NCI-H187 (cell line): ENCODE measurements around the gene RBP3.

Experiments
- DNase-seq, 2 experiments: peaks; one replicate each; lab custom pipeline; 2025; lab: John Stamatoyannopoulos, UW

The RBP3 gene

DNA sequence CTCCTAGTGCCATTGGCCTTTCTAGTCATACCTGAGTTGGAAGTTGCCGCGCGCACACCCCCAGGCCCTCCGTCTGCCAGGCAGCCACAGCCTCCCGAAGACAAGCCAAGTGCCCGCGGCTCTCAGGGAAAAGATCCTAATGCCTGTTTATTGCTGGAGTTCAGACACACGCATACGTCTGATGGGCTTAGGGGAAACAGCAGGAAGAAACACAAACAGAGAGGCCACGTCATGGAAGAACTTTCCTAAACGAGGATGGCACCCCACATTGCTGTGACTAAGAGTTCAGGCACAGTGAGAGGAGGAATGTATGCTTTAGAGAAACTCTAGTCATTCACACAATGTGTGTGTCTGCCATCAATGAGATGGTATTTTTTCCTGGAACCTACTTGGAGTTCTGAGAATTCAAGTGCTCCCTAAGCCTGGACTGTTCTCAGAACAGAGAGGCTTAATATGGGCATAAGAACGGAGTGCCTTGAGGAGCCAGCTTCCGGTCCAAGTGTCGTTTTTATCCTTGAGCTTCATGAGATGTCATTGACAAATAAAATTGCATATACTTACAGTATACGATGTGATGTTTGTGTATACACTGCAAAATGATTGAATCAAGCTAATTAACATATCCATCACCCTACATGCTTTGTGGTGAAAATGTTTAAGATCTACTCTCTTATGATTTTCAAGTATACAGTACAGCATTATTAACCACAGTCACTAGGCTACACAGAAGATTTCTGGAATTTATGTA, 11.6 kb upstream of the RBP3 start:
- no peak for DNase-seq

DNA sequence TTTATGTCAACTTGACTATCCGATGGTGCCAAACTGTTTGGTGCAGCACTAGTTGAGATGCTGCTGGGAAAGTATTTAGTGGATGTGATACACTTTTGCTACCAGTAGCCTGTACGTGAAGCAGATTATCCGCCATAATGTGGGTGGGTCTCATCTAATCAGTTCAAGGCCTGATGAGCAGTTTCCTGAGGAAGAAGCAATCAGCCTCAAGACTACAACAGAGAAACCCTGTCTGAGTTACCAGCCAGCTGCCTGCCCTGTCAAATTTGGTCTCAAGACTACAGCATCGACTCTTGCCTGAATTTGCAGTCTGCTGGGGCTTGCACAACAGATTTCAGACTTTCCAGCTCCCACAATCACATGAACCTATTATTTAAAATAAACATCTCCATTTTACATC, 10.9 kb upstream of the RBP3 start:
- DNase-seq: no peak

DNA sequence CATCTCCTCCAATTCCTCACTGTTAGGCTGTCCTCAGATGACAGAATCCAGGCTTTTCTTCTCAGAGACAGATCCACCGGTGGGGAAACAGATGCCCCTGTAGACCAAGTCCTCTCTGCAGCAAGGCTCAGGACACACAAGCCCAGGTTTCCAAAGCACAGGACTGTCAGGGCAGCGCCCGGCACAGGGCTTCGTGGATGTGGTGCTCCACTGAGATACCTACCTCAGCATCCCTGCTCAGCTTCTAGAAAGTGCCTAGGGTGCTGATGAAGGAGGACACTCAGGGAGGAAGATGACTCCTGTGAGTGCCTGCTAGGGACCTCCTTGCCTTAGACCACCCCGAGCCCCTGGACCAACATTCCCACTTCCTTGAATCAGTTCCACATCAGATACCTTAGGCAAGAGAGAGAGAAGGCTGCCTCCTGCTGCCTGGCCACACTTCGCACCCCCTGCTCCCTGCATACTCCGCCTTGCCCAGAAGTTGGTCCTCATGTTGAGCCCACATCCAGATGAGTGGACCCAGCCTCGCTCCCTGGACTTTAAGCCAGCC, 8.9 kb upstream of the RBP3 start:
- DNase-seq: no peak

DNA sequence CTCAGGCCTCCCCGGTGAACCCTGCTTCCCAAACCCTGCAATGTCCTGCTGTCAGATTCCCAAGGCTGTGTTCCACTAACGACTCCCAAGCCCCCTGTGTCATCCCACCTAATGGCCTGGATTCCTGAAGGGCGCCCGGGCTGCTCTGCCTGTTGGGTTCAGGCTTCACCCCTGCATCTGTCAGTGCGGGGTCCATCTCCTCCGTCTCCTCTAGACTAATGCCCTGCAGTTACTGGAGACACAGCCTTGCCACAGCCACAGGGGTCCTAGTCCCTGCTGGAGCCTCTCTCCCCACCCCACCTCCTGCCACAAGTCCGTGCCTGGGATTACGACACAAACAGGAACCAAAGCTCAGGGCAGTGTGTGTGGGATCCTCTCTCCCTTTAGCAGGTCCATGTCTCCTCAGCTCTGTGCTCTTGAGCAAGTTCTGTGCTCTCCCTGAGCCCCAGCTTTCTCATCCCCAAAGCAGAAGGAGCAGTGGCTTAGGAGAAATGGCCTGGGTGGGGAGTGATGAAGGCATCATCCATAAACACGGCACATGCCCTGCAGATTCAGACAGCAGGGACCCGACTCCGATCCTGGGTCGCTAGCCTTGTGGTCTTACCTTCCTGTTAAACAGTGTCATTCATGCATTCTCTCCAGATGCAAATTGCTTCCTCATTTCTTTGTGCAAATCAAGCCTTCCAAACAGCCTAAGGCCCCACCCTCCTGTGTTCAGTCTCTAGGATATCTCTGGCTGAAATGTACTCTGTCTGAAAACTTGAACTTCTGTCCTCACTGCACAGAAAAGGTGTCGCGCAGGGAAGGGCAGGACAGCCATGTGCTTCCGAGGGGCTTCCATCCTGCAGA, 8.2 kb upstream of the RBP3 start:
- DNase-seq: no peak

DNA sequence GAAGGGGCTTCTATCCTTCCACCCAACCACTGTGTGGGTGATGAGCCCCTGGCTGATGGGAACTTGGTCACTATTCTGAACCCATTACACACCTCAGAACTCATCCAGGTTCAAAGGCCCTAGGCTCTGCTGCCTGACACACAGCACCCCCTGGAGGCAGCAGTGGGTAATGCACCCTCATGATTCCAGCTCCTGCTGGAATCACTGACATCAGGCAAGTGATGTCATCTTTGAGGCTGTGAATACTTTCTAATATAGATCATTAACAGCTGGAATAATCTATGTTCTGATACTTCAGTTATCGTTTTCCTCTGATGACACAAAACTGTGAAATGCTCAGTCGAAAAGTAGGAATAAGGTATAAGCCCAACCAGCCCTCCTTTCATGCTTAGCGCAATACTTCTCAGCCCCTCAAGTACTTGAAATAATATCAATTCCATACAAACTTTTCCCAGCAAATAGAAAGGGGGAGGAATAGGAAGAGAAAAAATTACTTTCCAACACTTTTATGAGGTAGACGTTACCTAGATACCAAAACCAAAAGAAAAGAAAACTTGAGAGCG, 7.5 kb upstream of the RBP3 start:
- DNase-seq: peak in 1 of 2 experiments; percentile 2

DNA sequence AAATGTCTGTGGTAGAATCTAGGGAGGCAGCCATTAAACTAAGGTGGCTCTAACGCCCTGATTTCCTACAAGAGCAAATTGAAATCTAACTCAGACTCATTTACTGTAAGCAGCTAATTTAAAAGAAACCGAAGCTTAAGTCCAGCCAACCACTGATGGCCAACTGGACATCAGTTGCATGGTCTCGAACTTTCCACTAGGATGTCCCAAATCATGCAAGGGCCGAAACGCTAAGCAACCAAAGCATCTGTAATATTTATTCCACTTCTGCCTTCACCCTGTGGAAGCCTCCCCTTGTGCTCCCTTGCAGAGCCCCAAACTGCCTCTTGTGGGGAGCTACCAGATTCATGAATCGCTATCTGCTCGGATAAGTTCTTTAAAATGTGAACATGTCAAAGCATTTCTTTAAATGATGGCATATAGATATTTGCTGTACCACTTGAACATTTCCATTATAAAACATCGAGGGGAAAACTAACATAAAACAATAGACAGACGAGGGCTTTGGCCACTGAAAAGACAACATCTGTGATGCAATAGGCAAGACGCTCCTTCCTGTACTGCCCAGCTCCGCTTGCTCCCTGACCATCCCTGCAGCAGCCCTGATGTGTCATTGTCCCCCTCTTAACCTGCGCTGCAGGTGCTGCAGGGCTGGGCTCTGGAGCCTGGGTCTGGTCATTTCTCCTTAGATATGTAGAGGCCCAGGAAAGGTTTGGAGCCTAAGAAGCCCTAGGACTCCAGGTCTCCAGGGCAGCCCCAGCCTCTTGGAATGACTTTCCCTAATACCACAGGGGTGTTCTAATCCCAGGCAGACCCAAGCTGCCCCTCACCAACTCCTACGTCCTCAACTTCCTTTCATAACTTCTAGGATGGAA, 2.9 kb upstream of the RBP3 start:
- DNase-seq: no peak

DNA sequence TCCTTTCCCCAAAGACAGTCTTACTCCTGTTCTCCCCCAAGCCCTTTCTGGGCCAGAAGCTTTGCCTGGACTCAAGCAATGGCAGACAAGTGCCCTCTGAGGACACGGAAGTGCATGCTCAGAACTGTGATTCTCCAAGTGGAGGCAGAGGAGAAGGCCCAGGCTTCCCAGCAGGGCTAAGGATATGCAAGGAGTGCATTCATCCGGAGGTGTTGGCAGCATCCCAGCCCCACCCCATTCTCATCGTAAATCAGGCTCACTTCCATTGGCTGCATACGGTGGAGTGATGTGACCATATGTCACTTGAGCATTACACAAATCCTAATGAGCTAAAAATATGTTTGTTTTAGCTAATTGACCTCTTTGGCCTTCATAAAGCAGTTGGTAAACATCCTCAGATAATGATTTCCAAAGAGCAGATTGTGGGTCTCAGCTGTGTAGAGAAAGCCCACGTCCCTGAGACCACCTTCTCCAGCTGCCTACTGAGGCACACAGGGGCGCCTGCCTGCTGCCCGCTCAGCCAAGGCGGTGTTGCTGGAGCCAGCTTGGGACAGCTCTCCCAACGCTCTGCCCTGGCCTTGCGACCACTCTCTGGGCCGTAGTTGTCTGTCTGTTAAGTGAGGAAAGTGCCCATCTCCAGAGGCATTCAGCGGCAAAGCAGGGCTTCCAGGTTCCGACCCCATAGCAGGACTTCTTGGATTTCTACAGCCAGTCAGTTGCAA, 1.4 kb upstream of the RBP3 start:
- peak in 1 of 2 experiments; percentile 3 for DNase-seq

DNA sequence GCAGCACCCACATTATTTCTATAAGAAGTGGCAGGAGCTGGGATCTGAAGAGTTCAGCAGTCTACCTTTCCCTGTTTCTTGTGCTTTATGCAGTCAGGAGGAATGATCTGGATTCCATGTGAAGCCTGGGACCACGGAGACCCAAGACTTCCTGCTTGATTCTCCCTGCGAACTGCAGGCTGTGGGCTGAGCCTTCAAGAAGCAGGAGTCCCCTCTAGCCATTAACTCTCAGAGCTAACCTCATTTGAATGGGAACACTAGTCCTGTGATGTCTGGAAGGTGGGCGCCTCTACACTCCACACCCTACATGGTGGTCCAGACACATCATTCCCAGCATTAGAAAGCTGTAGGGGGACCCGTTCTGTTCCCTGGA, 874 bp upstream of the RBP3 start:
- no peak for DNase-seq

DNA sequence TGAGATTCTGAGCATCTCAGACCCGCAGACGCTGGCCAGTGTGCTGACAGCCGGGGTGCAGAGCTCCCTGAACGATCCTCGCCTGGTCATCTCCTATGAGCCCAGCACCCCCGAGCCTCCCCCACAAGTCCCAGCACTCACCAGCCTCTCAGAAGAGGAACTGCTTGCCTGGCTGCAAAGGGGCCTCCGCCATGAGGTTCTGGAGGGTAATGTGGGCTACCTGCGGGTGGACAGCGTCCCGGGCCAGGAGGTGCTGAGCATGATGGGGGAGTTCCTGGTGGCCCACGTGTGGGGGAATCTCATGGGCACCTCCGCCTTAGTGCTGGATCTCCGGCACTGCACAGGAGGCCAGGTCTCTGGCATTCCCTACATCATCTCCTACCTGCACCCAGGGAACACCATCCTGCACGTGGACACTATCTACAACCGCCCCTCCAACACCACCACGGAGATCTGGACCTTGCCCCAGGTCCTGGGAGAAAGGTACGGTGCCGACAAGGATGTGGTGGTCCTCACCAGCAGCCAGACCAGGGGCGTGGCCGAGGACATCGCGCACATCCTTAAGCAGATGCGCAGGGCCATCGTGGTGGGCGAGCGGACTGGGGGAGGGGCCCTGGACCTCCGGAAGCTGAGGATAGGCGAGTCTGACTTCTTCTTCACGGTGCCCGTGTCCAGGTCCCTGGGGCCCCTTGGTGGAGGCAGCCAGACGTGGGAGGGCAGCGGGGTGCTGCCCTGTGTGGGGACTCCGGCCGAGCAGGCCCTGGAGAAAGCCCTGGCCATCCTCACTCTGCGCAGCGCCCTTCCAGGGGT, 703 bp downstream of the RBP3 start:
- no peak for DNase-seq

DNA sequence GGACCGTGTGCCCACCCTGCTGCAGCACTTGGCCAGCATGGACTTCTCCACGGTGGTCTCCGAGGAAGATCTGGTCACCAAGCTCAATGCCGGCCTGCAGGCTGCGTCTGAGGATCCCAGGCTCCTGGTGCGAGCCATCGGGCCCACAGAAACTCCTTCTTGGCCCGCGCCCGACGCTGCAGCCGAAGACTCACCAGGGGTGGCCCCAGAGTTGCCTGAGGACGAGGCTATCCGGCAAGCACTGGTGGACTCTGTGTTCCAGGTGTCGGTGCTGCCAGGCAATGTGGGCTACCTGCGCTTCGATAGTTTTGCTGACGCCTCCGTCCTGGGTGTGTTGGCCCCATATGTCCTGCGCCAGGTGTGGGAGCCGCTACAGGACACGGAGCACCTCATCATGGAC, 1.4 kb downstream of the RBP3 start:
- DNase-seq: no peak

DNA sequence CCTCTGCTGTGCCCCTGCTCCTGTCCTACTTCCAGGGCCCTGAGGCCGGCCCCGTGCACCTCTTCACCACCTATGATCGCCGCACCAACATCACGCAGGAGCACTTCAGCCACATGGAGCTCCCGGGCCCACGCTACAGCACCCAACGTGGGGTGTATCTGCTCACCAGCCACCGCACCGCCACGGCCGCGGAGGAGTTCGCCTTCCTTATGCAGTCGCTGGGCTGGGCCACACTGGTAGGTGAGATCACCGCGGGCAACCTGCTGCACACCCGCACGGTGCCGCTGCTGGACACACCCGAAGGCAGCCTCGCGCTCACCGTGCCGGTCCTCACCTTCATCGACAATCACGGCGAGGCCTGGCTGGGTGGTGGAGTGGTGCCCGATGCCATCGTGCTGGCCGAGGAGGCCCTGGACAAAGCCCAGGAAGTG, 1.8 kb downstream of the RBP3 start:
- no peak for DNase-seq

DNA sequence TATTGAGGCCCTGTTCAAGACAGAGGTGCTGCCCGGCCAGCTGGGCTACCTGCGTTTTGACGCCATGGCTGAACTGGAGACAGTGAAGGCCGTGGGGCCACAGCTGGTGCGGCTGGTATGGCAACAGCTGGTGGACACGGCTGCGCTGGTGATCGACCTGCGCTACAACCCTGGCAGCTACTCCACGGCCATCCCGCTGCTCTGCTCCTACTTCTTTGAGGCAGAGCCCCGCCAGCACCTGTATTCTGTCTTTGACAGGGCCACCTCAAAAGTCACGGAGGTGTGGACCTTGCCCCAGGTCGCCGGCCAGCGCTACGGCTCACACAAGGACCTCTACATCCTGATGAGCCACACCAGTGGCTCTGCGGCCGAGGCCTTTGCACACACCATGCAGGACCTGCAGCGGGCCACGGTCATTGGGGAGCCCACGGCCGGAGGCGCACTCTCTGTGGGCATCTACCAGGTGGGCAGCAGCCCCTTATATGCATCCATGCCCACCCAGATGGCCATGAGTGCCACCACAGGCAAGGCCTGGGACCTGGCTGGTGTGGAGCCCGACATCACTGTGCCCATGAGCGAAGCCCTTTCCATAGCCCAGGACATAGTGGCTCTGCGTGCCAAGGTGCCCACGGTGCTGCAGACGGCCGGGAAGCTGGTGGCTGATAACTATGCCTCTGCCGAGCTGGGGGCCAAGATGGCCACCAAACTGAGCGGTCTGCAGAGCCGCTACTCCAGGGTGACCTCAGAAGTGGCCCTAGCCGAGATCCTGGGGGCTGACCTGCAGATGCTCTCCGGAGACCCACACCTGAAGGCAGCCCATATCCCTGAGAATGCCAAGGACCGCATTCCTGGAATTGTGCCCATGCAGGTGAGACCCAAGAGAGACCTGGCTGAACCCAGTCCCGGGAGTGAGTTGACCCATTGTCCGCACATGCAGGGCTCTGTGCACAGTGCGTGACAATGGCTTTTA, 2.8 kb downstream of the RBP3 start:
- DNase-seq: no peak

DNA sequence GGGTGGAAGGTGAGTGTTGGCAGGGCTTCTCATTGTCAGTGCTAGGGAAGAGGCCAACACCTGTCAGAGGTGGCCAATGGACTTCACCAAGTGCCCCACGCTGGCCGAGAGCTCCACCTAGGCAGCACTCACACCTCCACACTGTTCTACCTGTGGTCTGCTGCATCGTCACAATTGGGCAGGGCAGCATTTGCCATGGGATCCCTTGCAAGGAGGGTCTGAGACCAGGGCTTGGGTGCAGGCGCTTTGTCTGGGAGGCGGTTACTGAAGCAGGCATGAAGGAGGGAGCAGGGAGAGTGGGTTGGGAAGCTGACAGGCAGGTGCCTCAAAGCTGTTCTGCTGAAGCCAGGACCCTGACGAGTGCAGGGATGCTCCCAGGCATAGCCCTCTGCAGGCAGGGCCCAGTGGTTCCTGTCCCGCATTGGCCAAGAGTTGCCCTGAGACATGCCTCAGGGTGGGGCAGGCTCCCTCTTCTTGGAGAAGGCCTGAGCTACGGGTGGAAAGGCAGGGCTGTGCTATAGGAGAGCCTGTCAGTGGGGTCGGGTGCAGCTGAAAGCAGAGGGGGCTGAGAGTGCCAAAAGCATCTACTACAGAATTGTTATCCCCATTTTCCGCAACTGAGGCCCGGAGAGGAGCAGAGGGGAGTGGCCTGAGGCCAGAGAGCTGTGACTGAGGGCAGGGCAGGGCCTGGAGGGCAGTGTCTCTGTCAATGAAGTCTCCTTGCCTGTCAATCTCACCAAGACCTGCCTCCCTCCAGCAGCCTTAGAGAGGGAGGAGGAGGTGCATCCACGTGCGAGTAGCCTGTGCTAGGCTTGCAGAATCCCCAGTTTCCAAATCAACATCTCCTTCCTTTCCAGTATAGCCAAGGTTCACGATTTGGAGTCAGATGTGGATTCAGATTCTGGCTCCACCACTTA, 4.0 kb downstream of the RBP3 start:
- DNase-seq: no peak

DNA sequence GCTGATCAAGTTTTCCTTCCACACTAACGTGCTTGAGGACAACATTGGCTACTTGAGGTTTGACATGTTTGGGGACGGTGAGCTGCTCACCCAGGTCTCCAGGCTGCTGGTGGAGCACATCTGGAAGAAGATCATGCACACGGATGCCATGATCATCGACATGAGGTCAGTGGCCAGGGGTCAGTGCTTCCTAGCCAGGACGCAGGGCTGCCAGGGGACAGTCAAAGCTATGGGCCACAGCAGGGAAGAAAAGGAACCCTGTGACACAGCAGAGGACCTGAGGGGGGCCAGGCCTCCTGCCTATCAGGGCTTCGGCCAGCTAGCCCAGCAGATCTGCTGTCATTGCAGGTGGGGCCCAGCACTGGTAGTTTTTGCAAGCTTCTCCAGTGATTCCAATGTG, 5.2 kb downstream of the RBP3 start:
- DNase-seq: no peak

DNA sequence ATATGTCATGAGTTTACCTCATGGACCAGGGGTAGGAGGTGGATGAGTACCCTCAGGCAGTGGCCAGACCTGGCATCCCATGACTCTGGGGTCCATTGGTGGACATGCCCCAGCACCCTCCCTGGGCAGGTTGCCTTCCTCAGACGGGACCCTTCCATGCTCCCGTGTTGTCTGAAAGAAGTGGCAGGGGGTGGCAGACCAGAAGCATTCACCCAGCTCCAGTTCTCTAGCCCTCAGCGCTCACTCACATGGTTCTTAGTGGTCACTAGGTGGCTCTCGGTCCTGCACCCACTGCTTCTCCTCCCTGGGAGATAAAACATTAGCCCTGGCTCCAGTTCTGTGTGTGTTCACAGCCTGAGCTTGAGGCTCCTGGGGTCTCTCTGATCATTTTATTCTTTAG, 6.0 kb downstream of the RBP3 start:
- no peak for DNase-seq

DNA sequence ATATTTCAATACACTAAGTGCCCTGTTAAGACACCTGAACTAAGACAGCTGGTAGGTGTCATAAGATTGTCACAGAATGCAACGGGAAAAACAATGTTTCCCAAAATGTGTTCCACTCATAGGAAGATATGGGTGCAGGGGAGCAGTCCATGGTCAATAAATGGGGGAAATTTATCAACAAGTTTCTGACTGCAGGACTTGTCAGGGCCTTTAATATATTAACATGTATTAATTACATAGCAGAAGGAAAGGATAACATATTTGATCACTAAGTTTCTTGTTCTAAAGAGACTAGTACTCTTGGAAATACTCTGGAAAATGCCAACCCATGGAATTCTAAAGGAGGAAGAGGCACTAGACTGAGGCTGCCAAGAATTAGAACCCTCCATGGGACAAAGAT, 6.7 kb downstream of the RBP3 start:
- no peak for DNase-seq

DNA sequence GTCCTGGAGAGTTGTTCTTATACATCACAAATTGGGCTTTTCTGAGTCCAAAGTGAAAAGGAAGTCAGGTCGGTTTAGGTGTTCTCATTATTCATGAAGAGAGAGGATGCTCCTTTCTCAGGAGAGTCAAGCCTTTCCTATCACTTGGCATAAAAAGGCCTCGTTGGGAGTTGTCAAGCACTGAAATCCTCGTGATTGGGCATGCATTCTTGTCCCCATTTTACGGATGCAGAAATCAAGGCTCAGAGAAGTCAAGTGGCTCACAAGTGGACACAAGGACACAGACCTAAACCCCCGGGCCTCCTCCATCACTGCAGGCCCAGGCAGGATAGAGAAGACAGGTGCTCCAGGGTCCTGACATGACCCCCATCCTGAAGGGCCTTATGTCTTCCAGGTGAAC, 8.5 kb downstream of the RBP3 start:
- no peak for DNase-seq

DNA sequence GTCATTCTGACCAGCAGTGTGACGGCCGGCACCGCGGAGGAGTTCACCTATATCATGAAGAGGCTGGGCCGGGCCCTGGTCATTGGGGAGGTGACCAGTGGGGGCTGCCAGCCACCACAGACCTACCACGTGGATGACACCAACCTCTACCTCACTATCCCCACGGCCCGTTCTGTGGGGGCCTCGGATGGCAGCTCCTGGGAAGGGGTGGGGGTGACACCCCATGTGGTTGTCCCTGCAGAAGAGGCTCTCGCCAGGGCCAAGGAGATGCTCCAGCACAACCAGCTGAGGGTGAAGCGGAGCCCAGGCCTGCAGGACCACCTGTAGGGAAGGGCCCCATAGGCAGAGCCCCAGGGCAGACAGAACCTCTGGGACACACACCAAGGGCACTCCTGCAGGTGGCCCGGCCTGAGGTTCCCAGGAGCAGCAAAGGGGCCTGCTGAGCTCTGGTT, 9.0 kb downstream of the RBP3 start:
- DNase-seq: no peak
